ENCODE measurements around the gene RBP3.

- no peak for TF ChIP-seq CTCF (IDR thresholded peaks at IDR 0.05; ENCODE audit: insufficient read depth, low read length)
- TF ChIP-seq REST (IDR thresholded peaks at IDR 0.05; ENCODE audit: insufficient replicate concordance, low read depth), result no peak
- no peak for TF ChIP-seq POLR2AphosphoS5 (IDR thresholded peaks at IDR 0.05; ENCODE audit: low read depth)
- no peak for TF ChIP-seq GABPA (IDR thresholded peaks at IDR 0.05; ENCODE audit: low read depth)
Observed at GRCh38 chr10:47316131-47316530, 32.0 kb upstream of the RBP3 start.
